Keratinocyte (primary cell): ENCODE results near the gene CPNE7. TPM values are rescaled to one million over a fixed set of nuclear protein-coding genes. Genes with fewer than 3 reads are reported as not detected.

ENCODE experiments used
- DNase-seq: peaks from one replicate; pipeline ENCODE4 v3.0.0-alpha.2; 2011; ENCODE audit warnings: low read depth, missing footprints, low spot score
- FAIRE-seq: peaks from 2 replicates; lab custom pipeline; 2011; peaks lifted over from hg19 to GRCh38; lab: Jason Lieb, UNC
- H2AFZ ChIP-seq: 2 replicates; pipeline ENCODE4 v1.6.0; 2012; ENCODE audit warnings: low read length, control low read depth, inconsistent platforms; ENCODE audit not compliant: control insufficient read depth
- H3K27ac ChIP-seq: 2 replicates; pipeline ENCODE4 v1.5.1; 2011; ENCODE audit warnings: low read length; ENCODE audit not compliant: control insufficient read depth, insufficient read depth
- H3K27me3 ChIP-seq: 3 replicates; pipeline ENCODE4 v1.6.0; 2011; ENCODE audit warnings: low read length; ENCODE audit not compliant: control insufficient read depth, insufficient read depth; ENCODE audit errors: extremely low read depth
- H3K36me3 ChIP-seq, 2 experiments: 2 replicates in 1 of 2; 3 replicates in 1 of 2; pipeline ENCODE4 v1.5.1; 2011; ENCODE audit warnings: low read length in 2 of 2, mild to moderate bottlenecking in 1 of 2; ENCODE audit not compliant: control insufficient read depth in 2 of 2, insufficient read depth in 2 of 2; ENCODE audit errors: extremely low read depth in 1 of 2
- H3K4me1 ChIP-seq: 3 replicates; pipeline ENCODE4 v1.5.1; 2011; ENCODE audit warnings: low read length; ENCODE audit not compliant: control insufficient read depth, insufficient read depth; ENCODE audit errors: extremely low read depth
- H3K4me2 ChIP-seq: 3 replicates; pipeline ENCODE4 v1.6.0; 2011; ENCODE audit warnings: low read depth, low read length; ENCODE audit not compliant: control insufficient read depth, insufficient read depth; ENCODE audit errors: extremely low read depth
- H3K4me3 ChIP-seq, 3 experiments: fragments of 200-600 bp in 1 of 3; sonication (generic) in 1 of 3; 2 replicates in 2 of 3; 3 replicates in 1 of 3; pipeline ENCODE4 v1.5.1; 2011 to 2016; ENCODE audit warnings: low read length in 3 of 3, mild to moderate bottlenecking in 3 of 3, control low read depth in 2 of 3, inconsistent platforms in 1 of 3, low read depth in 1 of 3, mixed read lengths in 1 of 3, mixed run types in 1 of 3, moderate library complexity in 1 of 3; ENCODE audit not compliant: control insufficient read depth in 2 of 3, insufficient read depth in 2 of 3; ENCODE audit errors: extremely low read depth in 1 of 3
- H3K79me2 ChIP-seq: 2 replicates; pipeline ENCODE4 v1.6.0; 2012; ENCODE audit warnings: low read length; ENCODE audit not compliant: control insufficient read depth, insufficient read depth
- H3K9ac ChIP-seq: 3 replicates; pipeline ENCODE4 v1.6.0; 2011; ENCODE audit warnings: low read length; ENCODE audit not compliant: control insufficient read depth, insufficient read depth; ENCODE audit errors: extremely low read depth
- H3K9me1 ChIP-seq: 3 replicates; pipeline ENCODE4 v1.6.0; 2011; ENCODE audit warnings: low read length; ENCODE audit not compliant: control insufficient read depth, insufficient read depth; ENCODE audit errors: extremely low read depth
- H3K9me3 ChIP-seq: 2 replicates; pipeline ENCODE4 v1.5.1; 2012; ENCODE audit warnings: low read depth, low read length; ENCODE audit not compliant: control insufficient read depth
- H4K20me1 ChIP-seq: 3 replicates; pipeline ENCODE4 v1.6.0; 2011; ENCODE audit warnings: low read length; ENCODE audit not compliant: control insufficient read depth, insufficient read depth; ENCODE audit errors: extremely low read depth
- EZH2 ChIP-seq: IDR thresholded peaks from one replicate; pipeline ENCODE4 v1.6.1; 2012; ENCODE audit warnings: inconsistent platforms, mild to moderate bottlenecking, low read length, moderate library complexity
- dilution Hi-C: fragments of 300-500 bp; cut with MboI; formaldehyde crosslinking; loops from one replicate; pipeline ENCODE4 v1.7.0; 2020; ENCODE audit warnings: low sequenced_read_pairs; ENCODE audit not compliant: extremely low pct_ligation_motif_present
- polyA plus RNA-seq, 5 experiments: library from polyadenylated mRNA; depleted of rRNA in 3 of 5; stranded (reverse) in 3 of 5; stranded (forward) in 1 of 5; unstranded in 1 of 5; fragments of >200 nt; gene quantifications; 1 replicate in 1 of 5; 2 replicates in 3 of 5; 3 replicates in 1 of 5; pipeline versions ENCODE4 v1.2.1 to v1.2.3, GENCODE V29; 2011 to 2012; ENCODE audit warnings: missing spikeins in 2 of 5, low read depth in 1 of 5, low replicate concordance in 1 of 5
- TF ChIP-seq, protein P1 (sequence below), 3 experiments: IDR thresholded peaks in 1 of 3; conservative IDR thresholded peaks in 1 of 3; optimal IDR thresholded peaks in 1 of 3; 2 replicates in 2 of 3; 3 replicates in 1 of 3; pipeline versions ENCODE3 to v1.5.1; 2011; ENCODE audit warnings: low read length in 3 of 3, mild to moderate bottlenecking in 3 of 3, moderate library complexity in 2 of 3, control low read depth in 1 of 3, inconsistent platforms in 1 of 3; ENCODE audit not compliant: insufficient read depth in 2 of 3; ENCODE audit errors: extremely low read depth in 1 of 3

CPNE7 gene
- polyA plus RNA-seq, 1 donor (not counting 4 experiments of a cell fraction or from before 2014, with no cell fraction given): 9.1 TPM

GRCh38 chr16:89598199-89598598 is 22.6 kb downstream of the CPNE7 start:
- dilution Hi-C loops: no loop called here
- no peaks in the 10 kb centered on the region for H3K9me1 ChIP-seq

DNA sequence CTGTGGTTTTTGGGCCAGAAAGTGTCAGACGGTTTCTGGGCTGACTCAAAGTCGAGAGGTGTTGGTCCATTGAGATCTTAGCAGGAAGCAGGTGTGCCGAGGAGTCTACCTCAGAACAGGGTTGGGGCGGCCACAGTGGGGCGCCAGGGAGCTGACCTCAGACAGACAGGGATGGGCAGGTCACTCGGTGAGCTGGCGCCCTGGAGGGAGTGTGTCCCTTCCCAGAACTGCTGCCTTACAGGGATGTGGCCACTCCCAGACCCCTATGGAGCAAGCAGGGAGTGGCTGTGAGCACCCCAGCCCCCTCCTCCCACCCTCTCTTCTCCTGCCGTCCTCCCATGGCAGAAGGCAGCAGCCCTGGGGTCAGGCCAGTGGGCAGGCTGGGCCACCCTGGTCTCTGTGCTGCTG is 23.9 kb downstream of the CPNE7 start:
- dilution Hi-C loops: no loop called here
- Histone ChIP-seq H3K4me2 (no peak overlapping the region), H3K27ac (no peak overlapping the region)

More at GRCh38 chr16:89598199-89598598, 22.6 kb downstream of the CPNE7 start:
- Histone ChIP-seq H4K20me1 (no peaks in the 10 kb centered on the region), H3K4me3 (no peak overlapping the region), H2AFZ (no peak overlapping the region), H3K9ac (no peak overlapping the region), H3K27ac (no peak overlapping the region), H3K4me1 (peaks cover 32% of the 10 kb centered on the region), H3K79me2 (no peaks in the 10 kb centered on the region), H3K27me3 (no peaks in the 10 kb centered on the region), H3K36me3 (no peaks in the 10 kb centered on the region), H3K4me2 (no peak overlapping the region), H3K9me3 (no peaks in the 10 kb centered on the region)
- FAIRE-seq (no peak), DNase-seq (no peak)
- TF ChIP-seq, protein P1, sequence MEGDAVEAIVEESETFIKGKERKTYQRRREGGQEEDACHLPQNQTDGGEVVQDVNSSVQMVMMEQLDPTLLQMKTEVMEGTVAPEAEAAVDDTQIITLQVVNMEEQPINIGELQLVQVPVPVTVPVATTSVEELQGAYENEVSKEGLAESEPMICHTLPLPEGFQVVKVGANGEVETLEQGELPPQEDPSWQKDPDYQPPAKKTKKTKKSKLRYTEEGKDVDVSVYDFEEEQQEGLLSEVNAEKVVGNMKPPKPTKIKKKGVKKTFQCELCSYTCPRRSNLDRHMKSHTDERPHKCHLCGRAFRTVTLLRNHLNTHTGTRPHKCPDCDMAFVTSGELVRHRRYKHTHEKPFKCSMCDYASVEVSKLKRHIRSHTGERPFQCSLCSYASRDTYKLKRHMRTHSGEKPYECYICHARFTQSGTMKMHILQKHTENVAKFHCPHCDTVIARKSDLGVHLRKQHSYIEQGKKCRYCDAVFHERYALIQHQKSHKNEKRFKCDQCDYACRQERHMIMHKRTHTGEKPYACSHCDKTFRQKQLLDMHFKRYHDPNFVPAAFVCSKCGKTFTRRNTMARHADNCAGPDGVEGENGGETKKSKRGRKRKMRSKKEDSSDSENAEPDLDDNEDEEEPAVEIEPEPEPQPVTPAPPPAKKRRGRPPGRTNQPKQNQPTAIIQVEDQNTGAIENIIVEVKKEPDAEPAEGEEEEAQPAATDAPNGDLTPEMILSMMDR (optimal IDR thresholded peaks at IDR 0.05 in 1 of 3, IDR thresholded peaks at IDR 0.05 in 1 of 3, conservative IDR thresholded peaks at IDR 0.05 in 1 of 3; ENCODE audit: extremely low read depth in 1 of 3, insufficient read depth in 2 of 3, low read length in 3 of 3): no peak
- no peak for TF ChIP-seq EZH2

More for the DNA sequence above, 23.9 kb downstream of the CPNE7 start:
- Histone ChIP-seq H3K9me3 (no peaks in the 10 kb centered on the region), H3K27me3 (no peaks in the 10 kb centered on the region), H4K20me1 (no peaks in the 10 kb centered on the region), H2AFZ (no peak overlapping the region), H3K9me1 (no peaks in the 10 kb centered on the region), H3K4me3 (no peak overlapping the region), H3K36me3 (no peaks in the 10 kb centered on the region), H3K9ac (no peak overlapping the region), H3K4me1 (peaks cover 32% of the 10 kb centered on the region), H3K79me2 (no peaks in the 10 kb centered on the region)
- no peak for DNase-seq
- FAIRE-seq: peak; percentile 56
- TF ChIP-seq, protein P1 (optimal IDR thresholded peaks at IDR 0.05 in 1 of 3, IDR thresholded peaks at IDR 0.05 in 1 of 3, conservative IDR thresholded peaks at IDR 0.05 in 1 of 3; ENCODE audit: extremely low read depth in 1 of 3, insufficient read depth in 2 of 3, low read length in 3 of 3): peak; percentile 53 to 82 (median 74)
- TF ChIP-seq EZH2: no peak
